Body of pancreas (tissue), 4 donors: ENCODE results near the gene MORC1.

Experiments
- CTCF ChIP-seq, 7 experiments: fragments of 450-650 bp in 4 of 7; fragments of 200-600 bp in 3 of 7; sonication (generic) in 3 of 7; IDR thresholded peaks; one replicate each; pipeline ENCODE4 v1.5.1; 2016 to 2019; ENCODE audit warnings: antibody characterized with exemption in 7 of 7
- POLR2A ChIP-seq, 3 donors: fragments of 450-650 bp; IDR thresholded peaks; one replicate each; pipeline ENCODE4 v1.6.1; 2016; ENCODE audit warnings: antibody characterized with exemption in 3 of 3, mild to moderate bottlenecking in 2 of 3

GRCh38 chr3:108953700-108954099, 164.2 kb downstream of the MORC1 start, which contains the start of gene GUCA1C:
- TF ChIP-seq CTCF (IDR thresholded peaks at IDR 0.05) (no peak), POLR2A (IDR thresholded peaks at IDR 0.05) (peak in 2 of 3 donors; percentile 62 to 65)
